Activated CD4-positive, CD25-positive, alpha-beta regulatory T cell treated with anti-CD3 and anti-CD28 coated beads, Interleukin-2, amount 50 U/mL, for 16 hours (primary cell): ENCODE measurements around the gene DDC.
"Not testable (repeated sequence)": the region's sequence is repeated elsewhere in the genome, so short reads cannot be mapped to it uniquely, and the experiment has no call there.

Experiments
- DNase-seq: peaks from one replicate; pipeline ENCODE4 v3.0.0-alpha.2; 2020; ENCODE audit warnings: low read depth, low spot score

The DDC gene

DNA sequence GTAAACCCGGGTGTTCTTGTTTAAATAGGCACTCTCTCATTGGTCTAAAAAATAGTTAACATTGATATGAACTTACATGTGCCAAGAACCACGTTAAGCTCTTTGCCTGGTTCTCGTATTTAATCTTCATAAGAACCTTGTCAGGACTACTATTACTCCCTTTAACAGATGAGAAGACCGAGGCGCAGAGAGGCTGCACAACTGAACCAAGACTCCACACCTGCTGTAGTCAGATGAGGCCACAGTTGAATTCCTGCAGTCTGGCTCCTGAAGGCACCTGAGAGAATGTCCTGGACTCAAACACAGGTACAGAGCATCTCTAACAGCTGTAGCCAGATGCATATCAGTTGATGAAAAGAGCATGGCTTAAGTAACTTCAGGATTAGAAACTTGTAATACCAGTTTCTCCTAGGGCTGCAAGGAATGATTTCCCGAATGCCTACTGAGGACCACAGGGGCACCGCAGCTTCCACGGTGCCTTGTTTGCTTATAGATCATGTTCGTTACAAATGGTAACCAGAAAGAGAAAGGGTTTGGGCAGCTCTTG lies 9.5 kb downstream of the DDC start:
- no peak for DNase-seq

DNA sequence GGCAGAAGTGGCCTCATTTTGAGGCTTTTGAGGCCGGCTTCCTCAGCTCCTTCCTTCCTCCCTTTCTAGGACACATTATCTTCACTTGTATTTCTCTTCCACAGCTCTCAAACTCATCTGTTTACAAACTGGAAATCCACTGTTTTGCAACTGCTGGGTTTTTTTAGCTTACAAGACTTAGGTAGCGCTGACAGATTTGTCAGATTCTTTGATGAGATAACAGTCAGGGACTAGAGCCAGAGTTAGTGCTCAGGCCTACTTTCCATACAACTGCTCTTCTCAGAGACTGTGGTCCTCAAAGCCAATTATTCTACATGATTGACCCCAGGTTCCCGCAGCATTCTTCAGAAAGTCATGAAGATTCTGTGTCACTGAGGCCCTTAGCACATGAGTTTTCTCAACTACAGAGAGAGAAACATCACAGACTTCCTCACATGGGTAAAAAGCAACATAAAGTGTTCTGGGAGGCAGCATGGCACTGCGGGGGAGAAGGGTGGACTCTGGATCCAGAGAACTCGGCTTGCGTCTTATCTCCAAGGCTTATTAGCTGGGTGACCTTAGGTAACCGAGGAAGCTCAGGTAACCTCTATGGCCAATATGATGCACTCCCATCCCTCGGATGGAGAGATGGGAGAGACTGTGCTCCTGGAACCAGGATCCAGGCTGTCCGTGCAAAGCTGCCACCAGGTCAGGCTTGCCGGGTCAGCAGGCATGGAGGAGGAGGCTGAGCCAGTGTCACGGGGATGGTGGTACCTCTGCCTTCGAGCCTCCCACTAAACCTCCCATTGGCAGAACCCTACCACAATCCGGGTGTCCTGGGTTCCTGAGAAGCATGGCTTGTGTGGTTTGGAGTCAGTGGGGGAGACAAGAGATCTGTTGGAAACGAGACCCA lies 10.5 kb downstream of the DDC start:
- no peak for DNase-seq

DNA sequence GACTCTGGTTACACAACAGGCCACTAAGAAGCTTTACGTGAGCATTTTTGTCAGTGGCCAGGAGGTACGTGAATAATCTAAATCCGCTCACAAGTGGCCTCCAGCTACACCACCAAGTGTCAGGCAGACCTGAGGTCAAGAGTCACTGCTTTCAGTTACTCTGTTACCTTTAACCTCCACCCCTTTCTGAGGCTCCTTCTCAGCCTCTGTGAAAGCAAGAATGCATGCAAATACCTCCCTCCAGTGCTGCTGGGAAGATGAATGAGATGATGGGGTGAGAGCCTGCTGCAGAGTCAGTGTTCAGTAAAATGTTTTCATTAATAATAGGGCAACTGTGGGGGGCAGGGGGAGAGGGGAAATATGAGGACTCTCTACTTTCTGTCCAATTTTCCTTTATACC lies 11.2 kb downstream of the DDC start:
- DNase-seq = no peak

DNA sequence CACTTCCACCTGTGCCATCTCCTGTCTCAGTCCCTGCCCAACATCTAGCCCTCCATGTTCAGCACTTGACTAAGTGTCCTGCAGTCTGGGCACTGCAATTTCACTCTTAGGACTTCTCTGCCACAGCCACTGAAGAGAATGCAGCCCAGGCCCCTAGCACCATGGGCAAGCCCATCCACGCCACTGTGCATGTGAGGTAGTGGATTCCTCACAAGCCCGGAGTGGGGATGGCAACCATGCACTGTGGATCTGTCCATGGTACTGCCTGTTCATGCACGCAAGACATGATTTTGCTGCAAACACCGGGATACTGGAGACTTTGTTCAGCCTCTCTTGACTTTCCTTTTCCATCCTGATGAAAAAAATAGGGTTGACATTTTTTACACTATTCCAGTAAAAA lies 12.3 kb downstream of the DDC start:
- DNase-seq = no peak

DNA sequence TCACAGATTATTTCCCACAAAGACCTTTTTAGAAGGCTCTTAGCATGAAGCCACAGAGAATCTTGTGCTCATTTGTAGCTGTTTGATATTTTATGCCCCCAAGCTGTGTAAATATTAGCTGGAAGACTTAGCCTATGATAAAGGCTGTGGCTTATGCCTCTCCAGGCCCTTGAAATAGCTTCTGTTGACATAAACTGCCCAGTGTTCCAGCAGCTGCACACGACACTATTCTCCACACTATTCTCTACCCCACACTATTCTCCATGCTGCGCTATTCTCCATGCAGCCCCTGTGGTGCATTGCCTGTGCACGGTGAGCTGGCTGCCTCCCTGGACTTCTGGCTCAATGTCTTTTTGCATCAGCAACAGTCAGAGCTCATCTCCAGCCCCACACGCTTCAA lies 13.1 kb downstream of the DDC start:
- DNase-seq = no peak

DNA sequence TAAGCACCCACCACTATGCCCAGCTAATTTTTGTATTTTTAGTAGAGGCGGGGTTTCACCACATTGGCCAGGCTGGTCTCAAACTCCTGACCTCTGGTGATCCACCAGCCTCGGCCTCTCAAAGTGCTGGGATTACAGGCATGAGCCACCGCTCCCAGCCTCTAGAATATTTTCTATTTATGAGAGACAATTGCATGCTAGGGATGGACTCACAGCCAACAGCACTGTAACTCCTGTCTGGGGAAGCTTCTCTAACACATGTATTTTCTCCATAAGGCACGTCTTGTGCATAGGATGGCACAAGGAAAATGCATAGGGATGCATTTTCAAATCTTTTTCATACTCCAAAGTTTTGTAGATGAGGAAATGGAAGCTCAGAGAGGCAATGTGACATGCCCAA lies 19.6 kb downstream of the DDC start:
- DNase-seq = not testable (repeated sequence)

DNA sequence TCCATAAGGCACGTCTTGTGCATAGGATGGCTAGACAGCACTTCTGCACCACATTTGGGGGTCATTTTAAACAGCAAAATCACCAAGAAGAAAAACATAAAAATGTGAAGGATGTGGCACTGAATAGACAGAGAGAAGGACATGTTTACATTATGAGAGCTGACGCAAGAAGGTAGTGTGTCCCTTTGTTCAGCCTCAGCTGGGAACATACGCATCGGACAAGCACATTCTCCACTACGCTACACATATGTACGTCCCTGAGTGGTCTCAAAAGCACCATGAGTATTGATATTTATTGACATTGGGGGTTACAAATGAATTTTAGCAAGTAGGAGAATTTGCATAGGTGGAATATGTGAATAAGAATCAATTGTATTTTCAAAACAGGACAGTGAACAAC lies 20.2 kb downstream of the DDC start:
- no peak for DNase-seq

DNA sequence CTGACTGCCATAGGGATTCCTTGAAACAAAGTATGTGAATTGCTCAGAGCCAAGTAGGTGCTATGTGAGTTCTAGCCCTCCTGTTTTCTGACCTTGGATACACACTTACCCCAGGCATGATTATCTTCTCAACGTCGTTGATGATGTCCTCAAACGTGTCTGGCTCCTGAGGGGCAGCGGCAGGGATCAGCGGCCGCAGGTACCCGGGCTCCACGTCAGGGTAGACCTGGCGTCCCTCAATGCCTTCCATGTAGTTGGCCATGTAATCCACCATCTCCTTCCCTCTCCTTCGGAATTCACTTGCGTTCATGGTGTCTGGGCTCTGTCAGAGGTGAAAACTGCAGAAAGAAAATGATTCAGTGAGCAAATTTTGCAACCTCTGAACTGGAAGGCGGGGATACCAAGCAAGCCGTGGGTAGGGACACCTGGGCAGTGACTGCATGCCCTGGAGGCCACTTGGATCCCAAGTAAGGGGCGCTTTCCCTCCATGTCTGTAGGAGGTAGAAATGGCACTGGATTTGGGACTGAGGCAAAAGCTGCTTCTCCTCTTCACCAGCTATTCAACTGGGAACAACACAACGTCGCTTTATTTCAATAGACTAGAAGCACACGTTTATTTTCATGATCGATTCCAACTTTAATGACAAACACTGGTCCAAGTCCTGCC lies 21.3 kb downstream of the DDC start:
- DNase-seq = no peak

DNA sequence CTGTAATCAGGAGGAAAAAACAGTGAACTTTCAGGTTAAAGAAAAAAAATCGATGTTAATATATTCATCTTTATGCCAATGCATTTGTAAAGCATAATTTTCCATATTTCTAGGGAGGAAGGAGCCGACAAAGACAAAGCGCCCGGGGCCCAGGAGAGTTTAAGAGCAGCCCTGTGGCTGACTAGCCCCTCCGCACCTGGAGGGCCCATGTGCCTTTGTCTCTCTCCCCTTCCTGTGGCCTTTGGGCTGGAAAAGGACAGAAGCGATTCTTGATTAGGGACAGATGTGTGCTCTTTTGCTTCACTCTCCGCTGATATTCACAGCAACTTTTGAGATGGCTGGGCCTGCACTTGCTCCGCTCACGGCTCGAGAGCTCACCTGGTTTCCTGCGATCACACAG lies 23.1 kb downstream of the DDC start:
- DNase-seq = no peak

DNA sequence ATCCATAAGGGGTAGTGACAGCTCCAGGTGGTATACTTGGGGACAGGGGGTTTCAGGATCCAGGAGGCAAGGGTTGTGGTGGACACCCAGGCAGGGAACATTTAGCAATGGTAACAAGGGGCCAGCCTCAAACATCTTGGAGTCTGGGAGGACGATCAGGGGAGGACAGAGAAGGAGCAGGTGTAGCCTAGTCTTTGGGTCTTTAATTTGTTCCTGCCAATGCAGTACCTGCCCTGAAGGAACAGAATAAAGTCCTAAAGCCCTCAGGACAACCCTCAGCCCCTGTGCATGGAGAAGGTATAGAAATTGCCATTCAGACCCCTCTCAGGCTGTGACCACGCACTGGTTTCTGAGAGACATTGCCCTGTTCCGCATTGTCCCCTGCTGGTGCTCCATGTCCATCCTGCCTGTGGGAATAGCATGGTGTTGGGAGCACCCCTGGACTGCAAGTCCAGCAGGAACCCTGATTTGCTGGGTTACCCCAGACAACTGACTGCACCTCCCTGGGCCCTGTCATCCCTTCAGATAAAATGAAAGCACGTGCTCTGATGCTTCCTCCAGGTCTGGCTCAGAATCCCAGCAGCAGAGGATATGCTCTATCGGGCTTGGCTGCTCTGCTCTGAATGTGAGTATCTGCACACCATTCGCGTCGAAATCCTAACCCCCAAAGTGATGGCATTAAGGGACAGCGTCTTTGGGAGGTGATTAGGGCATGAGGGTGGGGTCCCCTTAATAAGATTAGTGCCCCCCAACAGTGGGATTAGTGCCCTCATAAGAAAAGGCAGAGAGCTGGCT lies 24.2 kb downstream of the DDC start:
- no peak for DNase-seq

DNA sequence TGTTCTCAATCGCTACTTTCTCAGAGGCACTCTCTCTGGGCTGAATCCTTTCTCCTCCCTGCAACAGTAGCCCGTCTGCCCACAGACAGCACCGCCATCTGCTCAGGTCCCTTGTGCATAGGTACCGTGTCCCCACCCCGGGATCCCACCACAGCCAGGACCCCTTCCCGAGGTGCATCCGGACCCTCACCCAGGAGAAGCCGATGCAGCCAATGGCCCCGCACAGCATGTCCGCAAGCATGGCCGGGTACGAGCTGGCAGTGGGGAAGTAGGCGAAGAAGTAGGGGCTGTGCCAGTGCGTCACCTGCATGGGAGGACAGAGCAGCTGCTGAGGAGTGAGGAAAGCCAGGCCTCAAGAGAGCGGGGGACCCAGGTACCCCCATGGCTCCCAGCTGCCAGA lies 25.5 kb downstream of the DDC start:
- DNase-seq = no peak

DNA sequence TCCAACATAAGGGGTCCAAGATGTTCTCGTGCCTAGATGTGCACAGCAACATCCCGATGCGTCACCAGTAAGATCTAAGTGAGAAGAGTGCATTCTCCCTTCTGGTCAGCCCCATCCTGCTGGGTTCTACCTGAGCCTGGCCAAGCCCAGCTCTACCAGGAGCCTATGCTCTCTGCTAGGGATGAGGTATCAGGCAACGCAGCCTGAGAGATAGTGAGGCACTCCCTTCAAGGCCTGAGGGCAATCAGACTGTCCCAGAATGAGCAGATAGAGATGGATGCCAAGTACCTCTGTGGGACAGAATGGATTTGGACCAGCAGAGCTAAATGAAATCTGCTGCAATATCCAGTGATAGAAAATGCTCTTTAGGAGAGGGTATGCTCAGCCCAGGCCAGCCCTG lies 26.7 kb downstream of the DDC start:
- DNase-seq = no peak

DNA sequence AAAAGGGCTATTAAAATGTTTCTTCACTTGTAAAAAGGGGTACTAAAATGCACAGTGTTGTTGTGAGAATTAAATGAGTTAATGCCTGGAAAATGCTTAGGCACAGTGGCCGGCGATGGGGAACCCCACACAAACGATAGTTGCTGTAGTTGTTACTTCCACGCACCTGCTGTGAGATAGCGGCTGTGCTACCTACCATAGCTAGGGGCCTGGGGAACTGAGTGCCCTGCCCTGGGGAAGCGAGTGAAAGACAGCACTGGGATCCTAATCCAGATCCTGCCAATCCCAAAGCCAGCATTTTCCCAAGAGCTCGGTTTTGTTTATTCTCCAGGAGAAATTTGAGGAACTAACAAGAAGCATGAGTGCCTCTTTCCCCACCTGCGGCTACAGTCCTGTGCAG lies 27.8 kb downstream of the DDC start:
- DNase-seq = no peak

DNA sequence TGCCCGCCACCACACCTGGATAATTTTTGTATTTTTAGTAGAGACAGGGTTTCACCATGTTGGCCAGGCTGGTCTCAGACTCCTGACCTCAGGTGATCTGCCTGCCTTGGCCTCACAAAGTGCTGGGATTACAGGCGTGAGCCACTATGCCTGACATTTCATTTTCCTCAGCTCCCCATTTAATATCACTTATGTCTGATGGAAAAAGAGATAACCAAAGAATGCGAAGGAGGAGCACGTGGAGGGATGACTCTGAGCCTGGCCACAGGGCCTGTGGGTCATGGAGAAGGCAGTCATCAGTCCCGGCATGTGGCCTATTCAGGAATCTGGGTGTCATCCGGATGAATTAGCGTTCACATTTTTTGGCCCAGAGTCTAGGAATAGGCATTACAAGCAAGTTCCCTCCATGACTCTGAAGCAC lies 29.9 kb downstream of the DDC start:
- DNase-seq = not testable (repeated sequence)

DNA sequence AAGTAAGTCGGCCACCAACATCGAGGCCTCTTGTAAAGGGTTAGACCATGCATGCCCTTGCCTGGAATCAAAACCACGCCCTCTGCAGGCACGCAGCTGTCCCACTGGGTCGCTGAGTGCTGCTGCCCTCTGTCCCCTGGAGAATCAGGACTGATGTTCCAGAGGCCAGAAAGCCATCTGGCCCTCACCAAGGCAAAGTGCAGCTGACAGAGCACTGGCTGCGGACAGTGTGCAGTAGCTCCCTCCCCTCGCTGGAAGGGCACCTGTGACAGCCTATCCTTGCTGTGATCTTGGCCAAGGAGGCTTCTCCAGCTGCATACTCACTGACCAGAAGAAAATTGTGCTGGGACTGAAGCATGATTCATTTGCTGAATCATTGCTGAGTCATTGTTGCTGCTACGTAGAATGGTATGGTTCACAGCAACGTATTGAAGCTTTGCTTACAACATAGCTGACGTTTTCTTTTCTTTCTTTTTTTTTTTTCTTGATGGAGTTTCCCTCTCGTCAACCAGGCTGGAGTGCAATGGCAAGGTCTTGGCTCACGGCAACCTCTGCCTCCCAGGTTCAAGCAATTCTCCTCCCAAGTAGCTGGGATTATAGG lies 30.4 kb downstream of the DDC start:
- DNase-seq = no peak

DNA sequence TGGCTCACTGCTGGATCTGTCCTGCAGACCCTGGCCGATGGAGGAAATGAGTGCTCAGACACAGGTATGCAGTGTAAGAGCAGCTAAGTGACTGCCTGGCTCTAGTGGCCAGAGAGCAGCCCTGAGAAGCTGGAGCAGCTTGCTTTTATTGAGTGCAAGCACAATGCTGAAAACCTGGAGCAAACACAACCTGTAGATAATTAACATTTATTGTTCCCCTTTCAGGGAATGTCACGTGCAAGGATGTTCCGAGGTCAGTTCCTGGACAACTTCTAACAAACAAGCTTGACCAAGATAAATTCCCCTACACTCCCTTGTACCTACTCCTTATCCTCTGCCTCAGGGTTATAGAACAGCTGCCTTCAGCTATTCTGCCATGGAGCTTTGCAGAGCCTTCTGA lies 31.3 kb downstream of the DDC start:
- DNase-seq = no peak

DNA sequence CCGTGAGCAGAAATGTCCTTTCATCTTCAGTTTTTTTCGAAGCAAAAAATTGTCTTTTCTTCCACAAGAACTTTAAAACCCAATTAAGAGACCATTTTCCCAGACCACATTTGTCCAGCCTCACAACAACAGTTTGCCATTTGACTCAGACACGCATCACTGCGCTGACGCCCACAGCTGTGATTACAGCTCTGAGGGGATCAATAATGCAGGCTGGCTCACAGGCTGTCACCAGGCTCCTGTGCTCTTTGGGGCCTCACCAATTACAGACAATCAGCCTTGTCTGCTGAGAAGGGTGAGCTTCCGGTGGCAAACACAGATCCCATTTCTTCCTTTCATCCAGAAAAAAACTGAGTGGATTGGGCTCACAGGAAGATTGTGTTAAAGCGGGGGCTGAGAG lies 33.3 kb downstream of the DDC start:
- DNase-seq = no peak

DNA sequence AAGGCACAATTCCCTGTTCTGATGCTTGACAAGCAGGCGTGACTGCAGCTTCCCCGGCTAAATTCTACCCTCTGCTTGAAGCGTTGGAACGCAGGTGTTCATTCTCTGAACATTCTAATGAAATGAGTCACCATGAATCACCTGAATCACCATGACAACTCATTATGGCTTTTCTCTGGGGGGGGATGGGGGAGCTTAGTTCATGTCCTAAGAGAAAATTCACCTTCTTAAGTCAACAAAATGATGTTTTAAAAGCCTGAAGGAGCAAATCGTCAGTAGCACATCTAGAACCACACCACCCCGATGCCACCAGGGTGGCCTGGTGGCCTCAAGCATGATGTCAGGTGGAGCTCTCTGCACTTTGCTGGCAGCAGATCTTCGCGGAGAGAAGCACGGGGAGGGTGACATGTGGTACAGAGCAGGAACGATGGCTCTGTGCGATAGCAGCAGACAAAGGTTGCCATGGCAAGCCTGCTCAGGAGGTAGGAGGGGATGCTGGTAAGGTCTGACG lies 33.7 kb downstream of the DDC start:
- no peak for DNase-seq

DNA sequence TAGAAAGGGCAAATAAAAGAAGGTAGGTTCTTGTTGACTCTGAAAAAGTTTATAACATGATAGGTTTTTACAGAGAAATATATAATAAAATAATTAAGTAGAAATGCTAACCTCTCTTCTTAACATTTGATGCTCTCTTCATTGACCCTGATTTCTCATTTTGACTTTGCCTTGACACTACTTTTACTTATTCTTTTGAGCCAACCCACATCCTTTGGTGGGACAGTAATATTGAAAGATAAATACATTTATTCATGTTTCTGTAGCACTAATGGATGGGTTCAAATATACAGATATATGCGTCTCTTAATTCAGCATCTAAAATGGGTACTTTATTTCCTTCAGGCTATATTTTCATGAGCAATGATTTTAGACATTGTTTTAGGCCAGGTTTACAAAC lies 34.4 kb downstream of the DDC start:
- DNase-seq = no peak

DNA sequence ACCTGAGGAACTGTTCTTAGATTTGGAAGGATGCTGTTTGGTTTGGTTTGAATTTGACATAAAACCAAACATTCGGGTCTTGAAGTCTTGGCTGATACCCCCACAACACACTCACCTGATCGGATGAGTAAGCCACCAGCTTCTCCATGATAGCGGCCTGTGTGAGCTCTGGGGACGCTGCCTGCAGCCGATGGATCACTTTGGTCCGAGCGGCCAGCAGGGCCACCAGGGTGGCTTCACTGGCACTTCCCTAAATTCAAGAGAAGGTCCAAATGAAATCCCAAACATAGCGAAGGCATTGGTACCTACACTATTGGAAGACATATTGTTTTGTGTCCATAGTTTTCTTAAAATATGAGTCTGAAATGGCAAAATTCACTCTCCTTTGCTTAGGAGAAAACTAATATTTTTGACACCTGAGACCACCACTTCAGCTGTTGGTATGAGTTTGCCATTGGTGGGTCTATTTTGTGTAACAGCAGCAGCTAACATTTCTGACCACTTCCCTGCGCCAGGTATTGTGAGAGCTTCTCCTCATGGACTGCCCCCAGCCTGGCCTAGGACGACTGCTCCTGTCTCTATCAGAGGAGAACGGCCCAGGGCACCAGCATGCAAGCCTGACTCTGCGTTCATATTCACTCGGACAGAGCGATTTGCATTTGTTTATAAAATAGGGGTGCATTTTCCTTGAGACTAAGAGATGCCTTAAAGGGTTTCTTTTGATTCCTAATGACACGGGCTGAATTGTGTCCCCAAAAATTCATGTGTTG lies 35.9 kb downstream of the DDC start:
- DNase-seq = no peak
